Measurements from ENCODE around the gene ITGA5. TPM values are rescaled to one million over a fixed set of nuclear protein-coding genes. Genes with fewer than 3 reads are reported as not detected.

Gene ITGA5
- total RNA-seq, 1 donor = 239 TPM

- peak; percentile 94 for DNase-seq (ENCODE audit: low read depth)
- TF ChIP-seq CTCF (IDR thresholded peaks at IDR 0.05; ENCODE audit: insufficient read depth, low read length) = peak; percentile 94
- peak overlapping the region; percentile 37 for H3K4me3 ChIP-seq (ENCODE audit: low read depth, low read length)
Measured at GRCh38 chr12:54368709-54369596, 50.1 kb downstream of the ITGA5 start.

DNA sequence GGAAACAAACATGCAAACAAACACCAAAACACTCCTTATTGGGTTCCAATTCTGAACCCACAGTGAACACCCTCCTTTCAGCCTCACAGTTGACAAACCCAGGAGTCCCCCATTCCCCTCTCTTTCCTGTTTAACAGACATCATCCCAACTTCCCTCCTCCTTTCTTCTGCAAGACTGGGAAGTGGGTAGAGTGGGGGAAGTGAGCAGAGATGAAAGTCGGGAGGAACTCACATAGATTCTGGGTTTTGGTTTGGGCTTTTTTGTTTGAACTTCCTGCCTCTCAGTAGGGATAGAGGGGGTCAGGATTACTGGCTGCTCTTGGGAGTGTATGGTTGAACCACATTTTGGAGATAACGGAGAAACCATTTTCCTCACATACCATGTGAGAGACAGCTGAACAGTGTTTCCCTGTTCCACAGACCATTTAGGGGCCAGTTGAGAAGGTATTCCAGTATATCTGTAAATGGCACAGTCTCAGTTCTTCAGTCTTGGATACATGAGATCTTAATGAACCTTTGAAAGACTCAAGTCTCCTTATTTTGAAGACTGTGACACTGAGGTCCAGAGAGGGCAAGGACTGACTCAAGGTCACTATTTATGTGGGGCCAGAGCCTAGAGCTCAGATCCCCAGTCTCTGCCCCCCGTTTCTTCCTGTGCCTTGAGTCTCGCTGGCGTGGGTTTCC, 50.9 kb downstream of the ITGA5 start:
- no peak for TF ChIP-seq CTCF (IDR thresholded peaks at IDR 0.05; ENCODE audit: insufficient read depth, low read length)
- no peak for DNase-seq (ENCODE audit: low read depth)
- no peak overlapping the region for H3K4me3 ChIP-seq (ENCODE audit: low read depth, low read length)

DNA sequence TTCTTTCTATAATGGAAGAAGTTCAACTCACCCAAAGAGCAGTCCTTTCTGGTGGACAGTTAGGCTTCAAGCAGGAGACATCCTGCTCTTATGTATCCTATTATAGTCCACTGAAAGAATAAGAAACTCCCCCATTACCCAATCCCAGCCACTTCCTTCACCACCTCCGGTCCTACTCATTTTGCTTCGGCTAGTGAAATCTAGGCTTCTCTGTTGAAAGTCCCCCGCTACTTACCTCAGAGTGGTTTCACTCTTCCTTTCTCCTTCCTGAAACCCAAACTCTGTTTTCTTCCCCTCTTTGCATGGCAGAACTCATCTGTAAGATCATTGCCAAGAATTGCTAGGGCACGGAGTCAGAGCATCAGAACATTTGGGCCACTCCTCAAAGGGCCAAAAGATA, 54.7 kb downstream of the ITGA5 start, which contains the start of gene GPR84:
TSS of gene GPR84 (minus strand) at position 74 of the 400 bp plus-strand sequence. CDS start 635 bp downstream, outside the sequence.
- H3K4me3 ChIP-seq (ENCODE audit: low read depth, low read length) = no peak within 1 kb of the TSS
- DNase-seq (ENCODE audit: low read depth) = no peak
- no peak for TF ChIP-seq CTCF (IDR thresholded peaks at IDR 0.05; ENCODE audit: insufficient read depth, low read length)

DNA sequence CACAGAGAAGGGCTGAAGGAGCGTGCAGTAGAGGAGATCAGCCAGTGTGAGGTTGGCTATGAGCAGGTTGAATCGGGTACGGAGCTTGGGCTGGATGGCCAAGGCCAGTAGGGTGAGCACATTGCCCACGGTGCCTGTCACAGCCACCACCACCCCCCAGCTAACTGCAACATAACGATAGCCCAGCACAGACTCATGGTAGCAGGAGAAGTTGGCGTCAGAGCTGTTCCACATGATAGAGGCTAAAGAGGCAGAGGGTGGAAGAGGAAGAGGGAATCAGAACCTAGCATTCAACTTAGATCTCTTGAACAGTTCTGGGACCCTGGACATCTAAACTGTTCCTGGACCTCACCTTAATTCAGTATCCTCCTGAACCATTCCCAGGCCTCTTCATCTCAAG, 55.4 kb downstream of the ITGA5 start:
- no peak overlapping the region for H3K4me3 ChIP-seq (ENCODE audit: low read depth, low read length)
- DNase-seq (ENCODE audit: low read depth) = no peak
- no peak for TF ChIP-seq CTCF (IDR thresholded peaks at IDR 0.05; ENCODE audit: insufficient read depth, low read length)

- no peak overlapping the region for H3K4me3 ChIP-seq (ENCODE audit: low read depth, low read length)
- TF ChIP-seq CTCF (IDR thresholded peaks at IDR 0.05; ENCODE audit: insufficient read depth, low read length) = no peak
- no peak for DNase-seq (ENCODE audit: low read depth)
Measured at GRCh38 chr12:54363047-54363446, 56.0 kb downstream of the ITGA5 start.

DNA sequence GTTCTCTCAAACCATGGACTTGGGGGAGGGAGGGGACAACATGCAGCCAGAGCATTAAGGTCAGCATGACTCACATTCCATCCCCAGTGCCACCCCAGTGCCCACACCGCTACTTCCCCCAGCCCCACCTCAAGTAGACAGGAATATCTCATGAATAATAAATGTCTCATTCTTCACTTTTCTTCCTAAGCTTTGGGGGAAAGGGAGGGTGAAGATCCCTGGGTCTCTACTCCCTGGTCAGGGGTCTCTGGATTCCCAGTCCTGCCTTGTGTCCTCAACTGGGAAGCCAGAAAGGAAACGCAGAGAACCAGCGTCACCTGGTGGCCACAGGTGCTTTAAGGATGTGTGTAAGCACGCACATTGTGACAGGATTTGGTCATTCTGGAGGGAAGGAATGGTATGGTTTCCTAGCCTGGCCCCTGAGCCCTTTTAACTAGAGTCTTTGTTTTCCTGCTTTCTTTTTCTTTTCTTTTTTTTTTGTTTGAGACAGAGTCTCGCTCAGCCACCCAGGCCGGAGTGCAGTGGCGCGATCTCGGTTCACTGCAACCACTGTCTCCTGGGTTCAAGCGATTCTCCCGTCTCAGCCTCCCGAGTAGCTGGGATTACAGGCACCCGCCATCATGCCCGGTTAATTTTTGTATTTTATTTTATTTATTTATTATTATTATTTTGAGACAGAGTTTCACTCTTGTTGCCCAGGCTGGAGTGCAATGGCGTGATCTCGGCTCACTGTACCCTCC, 58.2 kb downstream of the ITGA5 start:
- DNase-seq (ENCODE audit: low read depth) = peak; percentile 83
- H3K4me3 ChIP-seq (ENCODE audit: low read depth, low read length) = no peak overlapping the region
- peak; percentile 85 for TF ChIP-seq CTCF (IDR thresholded peaks at IDR 0.05; ENCODE audit: insufficient read depth, low read length)
